Epithelial cell of esophagus (primary cell): ENCODE measurements around the gene RAMAC.

Source experiments
- DNase-seq: peaks from one replicate; pipeline ENCODE4 v3.0.0; 2010; ENCODE audit warnings: low read depth
- H3K4me3 ChIP-seq: 2 replicates; pipeline ENCODE4 v1.5.1; 2011; ENCODE audit warnings: mild to moderate bottlenecking, low read length, control low read depth
- TF ChIP-seq, protein P1 (sequence below): IDR thresholded peaks from 2 replicates; pipeline ENCODE4 v1.5.1; 2011; ENCODE audit warnings: low read depth, mild to moderate bottlenecking, low read length, control low read depth, inconsistent platforms; ENCODE audit not compliant: insufficient read depth; ENCODE audit errors: missing control alignments

Gene RAMAC

DNA sequence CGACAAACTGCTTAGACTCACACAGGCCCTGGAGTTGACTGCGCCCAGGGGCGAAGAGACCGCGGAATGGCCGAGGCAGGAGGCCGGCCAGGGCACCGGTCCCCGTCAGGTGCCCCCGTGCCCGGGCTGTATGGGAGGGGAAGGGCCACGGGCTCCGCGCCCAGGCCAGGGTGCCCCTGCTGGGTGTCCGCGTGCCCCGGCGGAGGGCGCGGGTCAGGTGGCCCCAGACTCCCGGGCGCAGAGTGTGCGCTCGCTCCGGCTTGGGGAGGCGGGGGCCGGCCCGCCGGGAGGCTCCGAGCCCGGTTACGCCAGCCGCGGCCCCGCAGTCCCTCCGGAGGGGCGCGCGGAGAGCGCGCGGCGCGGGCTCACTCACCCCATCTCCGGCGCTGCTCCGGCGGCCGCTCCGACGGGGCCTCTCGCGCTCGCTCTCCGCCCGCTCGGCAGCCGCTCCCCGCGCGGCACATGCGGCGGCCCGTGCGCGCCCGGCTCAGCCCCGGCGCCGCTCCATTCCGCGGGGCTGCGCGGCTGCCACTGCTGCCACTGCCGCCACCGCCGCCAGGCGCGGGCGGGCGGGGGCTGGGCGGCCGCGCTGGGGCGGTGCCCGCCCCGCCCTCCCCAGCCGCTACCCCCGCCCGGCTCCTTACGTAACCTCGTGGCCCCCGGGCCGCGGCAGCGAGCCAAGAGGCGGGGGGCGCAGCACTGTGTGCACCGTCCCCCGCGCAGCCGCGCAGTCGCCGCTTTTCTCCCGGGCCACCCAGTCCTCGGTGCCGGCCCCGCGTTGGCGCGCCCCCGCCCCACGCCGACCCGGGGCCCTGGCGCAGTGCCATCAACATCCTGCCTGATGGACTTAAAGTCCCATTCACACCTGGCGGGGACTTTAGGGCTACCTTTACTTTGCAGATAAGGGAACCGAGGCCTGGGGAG is 33.6 kb upstream of the RAMAC start, which contains the start of gene HOMER2:
HOMER2 (minus strand) TSS at position 563 of the 924 bp plus-strand sequence; CDS start at position 378, 185 bp downstream.
- TF ChIP-seq, protein P1, sequence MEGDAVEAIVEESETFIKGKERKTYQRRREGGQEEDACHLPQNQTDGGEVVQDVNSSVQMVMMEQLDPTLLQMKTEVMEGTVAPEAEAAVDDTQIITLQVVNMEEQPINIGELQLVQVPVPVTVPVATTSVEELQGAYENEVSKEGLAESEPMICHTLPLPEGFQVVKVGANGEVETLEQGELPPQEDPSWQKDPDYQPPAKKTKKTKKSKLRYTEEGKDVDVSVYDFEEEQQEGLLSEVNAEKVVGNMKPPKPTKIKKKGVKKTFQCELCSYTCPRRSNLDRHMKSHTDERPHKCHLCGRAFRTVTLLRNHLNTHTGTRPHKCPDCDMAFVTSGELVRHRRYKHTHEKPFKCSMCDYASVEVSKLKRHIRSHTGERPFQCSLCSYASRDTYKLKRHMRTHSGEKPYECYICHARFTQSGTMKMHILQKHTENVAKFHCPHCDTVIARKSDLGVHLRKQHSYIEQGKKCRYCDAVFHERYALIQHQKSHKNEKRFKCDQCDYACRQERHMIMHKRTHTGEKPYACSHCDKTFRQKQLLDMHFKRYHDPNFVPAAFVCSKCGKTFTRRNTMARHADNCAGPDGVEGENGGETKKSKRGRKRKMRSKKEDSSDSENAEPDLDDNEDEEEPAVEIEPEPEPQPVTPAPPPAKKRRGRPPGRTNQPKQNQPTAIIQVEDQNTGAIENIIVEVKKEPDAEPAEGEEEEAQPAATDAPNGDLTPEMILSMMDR: no peak
- H3K4me3 ChIP-seq: peak within 1 kb of the TSS; percentile 63
- DNase-seq: peak; percentile 27

DNA sequence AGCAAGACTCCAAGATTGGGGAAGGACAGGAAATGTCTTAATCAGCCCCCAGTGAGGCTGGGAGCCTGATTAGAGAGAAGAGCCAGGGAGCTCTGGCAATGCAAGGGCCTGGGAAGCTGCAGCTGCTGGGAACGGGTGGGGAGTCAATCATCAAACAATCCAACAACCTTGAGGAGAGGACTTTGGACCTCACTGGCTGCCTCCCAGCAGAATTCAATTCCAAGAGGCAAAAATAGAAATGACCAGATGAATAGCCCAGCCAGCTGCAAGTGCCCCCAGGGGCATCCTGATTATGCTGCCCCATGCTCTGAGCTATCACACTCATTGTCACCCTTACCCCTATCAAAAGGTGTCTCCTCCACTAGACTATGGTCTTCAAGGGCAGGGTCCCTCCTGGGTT is 27.4 kb upstream of the RAMAC start:
- DNase-seq: no peak
- TF ChIP-seq, protein P1: no peak

DNA sequence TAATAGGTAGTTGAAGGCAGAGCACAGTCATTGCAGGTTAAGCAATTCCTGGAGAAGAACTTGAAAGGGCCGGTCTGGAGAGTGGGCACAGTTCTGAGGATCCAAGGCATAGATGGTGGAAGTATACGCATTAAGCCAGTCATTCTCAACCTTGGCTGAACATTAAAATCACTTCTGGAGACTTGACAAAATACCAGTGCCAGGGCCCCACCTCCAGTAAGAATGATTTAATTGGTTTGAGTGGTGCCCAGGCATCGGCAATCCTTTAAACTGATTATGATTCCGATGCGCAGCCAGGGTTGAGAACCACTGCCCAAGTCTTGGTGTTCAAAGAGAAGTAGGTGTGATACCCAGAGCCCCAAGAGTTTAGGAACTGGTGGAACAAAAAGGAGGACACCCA is 26.6 kb upstream of the RAMAC start:
- H3K4me3 ChIP-seq: no peak overlapping the region
- DNase-seq: no peak
- TF ChIP-seq, protein P1: no peak

More for the DNA sequence above, 27.4 kb upstream of the RAMAC start:
- H3K4me3 ChIP-seq: no peak overlapping the region

DNA sequence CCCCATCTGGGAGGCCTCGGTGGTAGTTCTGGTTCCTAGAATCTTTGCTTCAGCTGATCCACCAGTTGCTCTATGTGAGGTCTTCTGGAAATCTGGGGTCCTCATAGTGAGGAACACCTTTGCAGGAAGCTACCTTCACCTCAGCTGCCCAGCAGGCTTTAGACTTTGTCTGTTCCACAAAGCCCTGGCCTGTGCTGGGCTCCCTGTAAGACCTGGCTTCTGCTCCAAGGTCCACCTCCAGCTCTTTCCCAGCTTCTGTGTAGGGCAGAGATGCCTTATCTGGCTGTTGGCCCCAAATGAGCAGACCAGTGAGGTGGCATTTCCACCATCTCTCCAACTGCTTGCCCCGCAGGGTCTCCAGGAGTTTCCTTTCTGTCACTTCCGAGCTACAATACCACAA is 25.2 kb upstream of the RAMAC start:
- no peak for DNase-seq
- no peak overlapping the region for H3K4me3 ChIP-seq
- TF ChIP-seq, protein P1: no peak

DNA sequence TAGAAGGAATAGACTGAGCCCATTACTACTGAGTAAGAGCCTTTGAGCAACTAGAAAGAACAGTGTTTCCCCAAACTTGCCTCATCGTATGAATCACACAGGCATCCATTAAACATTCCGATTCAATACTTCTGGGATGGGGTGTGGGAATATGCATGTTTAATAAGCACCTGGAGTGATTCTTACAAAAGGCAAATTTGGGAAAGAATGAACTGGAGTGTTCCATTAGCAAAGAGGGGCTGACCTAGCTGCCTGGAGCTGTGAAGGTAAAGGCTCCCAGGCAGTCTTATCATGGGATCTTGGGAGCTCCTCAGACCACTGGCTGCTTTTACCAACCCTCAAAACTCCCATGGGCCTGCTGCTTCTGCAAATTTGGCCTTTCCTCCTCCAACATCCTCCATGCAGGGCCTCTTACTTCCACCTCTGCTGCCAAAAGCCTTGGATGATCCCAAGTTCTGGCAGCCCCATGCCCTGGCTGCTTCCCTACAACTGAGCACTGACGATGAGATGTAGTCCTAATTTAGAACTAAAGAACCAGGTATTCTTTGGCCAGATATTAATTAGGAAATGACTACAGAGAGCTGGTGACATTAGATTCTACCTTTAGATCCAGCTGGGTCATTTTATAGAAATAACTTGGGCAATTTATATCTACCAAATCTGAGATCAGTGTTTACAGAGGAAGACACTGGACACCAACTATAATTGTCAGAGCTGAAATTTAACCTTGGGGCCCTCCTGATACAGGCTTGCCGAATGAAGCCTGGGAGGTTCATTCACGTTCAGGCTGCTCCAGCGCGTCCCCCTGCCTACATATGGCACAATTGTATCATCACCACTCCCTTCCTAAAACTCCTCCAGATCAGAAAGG is 22.3 kb upstream of the RAMAC start:
- peak; percentile 75 for DNase-seq
- TF ChIP-seq, protein P1: no peak
- H3K4me3 ChIP-seq: no peak overlapping the region

DNA sequence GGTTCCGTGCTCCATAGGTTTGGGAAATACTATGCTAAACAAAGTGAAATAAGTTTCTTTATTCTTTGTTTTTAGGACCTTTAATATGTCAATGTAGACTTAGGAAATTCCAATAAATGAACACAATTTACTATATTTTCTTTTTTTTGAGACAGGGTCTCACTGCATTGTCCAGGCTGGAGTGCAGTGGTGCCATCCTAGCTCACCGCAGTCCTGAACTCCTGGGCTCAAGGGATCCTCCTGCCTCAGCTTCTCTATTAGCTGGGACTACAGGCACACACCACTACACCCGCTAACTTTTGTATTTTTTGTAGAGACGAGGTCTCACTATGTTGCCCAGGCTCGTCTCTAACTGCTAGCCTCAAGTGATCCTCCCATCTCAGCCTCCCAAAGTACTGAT is 21.1 kb upstream of the RAMAC start:
- no peak for DNase-seq
- H3K4me3 ChIP-seq: no peak overlapping the region
- TF ChIP-seq, protein P1: no peak
